Right cardiac atrium (tissue), 5 donors: ENCODE measurements around the gene PRIMA1. TPM values are rescaled to one million over a fixed set of nuclear protein-coding genes. Genes with fewer than 3 reads are reported as not detected.

Experiments used
- ATAC-seq, 2 donors: fragments of 200-7000 bp; cut with Tn5 transposase; one replicate each; pipeline versions ENCODE4 v1.8.0 to v1.9.1; 2020; ENCODE audit warnings: moderate library complexity in 2 of 2, mild to moderate bottlenecking in 1 of 2
- DNase-seq, 3 donors: peaks; one replicate each; pipeline ENCODE4 v3.0.0-alpha.2; 2020
- H3K27ac ChIP-seq: one replicate; pipeline ENCODE4 v1.5.1; 2013; ENCODE audit warnings: mild to moderate bottlenecking, low read length, control low read depth, moderate library complexity
- H3K27me3 ChIP-seq: one replicate; pipeline ENCODE4 v1.6.1; 2013; ENCODE audit not compliant: control insufficient read depth, insufficient read depth
- H3K4me1 ChIP-seq: one replicate; pipeline ENCODE4 v1.6.1; 2013; ENCODE audit warnings: low read length; ENCODE audit not compliant: control insufficient read depth, insufficient read depth
- H3K4me3 ChIP-seq: one replicate; pipeline ENCODE4 v1.5.1; 2013; ENCODE audit warnings: low read length, control low read depth
- H3K9me3 ChIP-seq: one replicate; pipeline ENCODE4 v1.6.1; 2013; ENCODE audit warnings: low read length; ENCODE audit not compliant: control insufficient read depth
- WGBS: extraction: QIAGEN DNeasy Blood & Tissue Kit; methylation state at CpG from one replicate; pipeline ENCODE4 v1.1.7; 2013; 5-methylcytosine and 5-hydroxymethylcytosine counted together
- intact Hi-C, 4 donors: fragments of 100-400 bp; cut with DNase I; formaldehyde crosslinking; loops; one replicate each; pipeline versions ENCODE4 v1.11.0 to v1.14.0; 2022 to 2023
- long read RNA-seq, 4 donors: library from polyadenylated mRNA; unstranded; transcript quantifications; one replicate each; pipeline ENCODE4 v2.0.0, GENCODE V29; 2020 to 2021
- polyA plus RNA-seq: library from polyadenylated mRNA; stranded (reverse); fragments of 200-250 nt; gene quantifications from one replicate; pipeline ENCODE4 v1.2.3, GENCODE V29; 2013
- total RNA-seq, 4 donors: library from RNA; stranded (reverse); fragmentation: NEBNext Ultra II Directional; extraction: Animal tissue kit (Norgen Biotek cat#: 25700); gene quantifications; one replicate each; pipeline ENCODE4 v1.2.1, GENCODE V29; 2021
- donor health status: healthy with polysubstance abuse.
- donor health status: DM: no; HTN: yes; CAD: no.
- donor health status: DM: no; HTN: no; CAD: no.
- donor health status: DM: no; HTN: yes; CAD: no; lungs with severe emphysema.
- donor health status: DM: yes; HTN: yes; CAD: no.

The PRIMA1 gene, protein sequence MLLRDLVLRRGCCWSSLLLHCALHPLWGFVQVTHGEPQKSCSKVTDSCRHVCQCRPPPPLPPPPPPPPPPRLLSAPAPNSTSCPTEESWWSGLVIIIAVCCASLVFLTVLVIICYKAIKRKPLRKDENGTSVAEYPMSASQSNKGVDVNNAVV
- total RNA-seq = 10 to 100 TPM in 2 of 4 donors, 1 to 10 TPM in 2; 6.1 to 11.7 (median 10.1) TPM
- polyA plus RNA-seq = 5.9 TPM
- long read RNA-seq, donor 1, partial matches to known transcripts = 0 of 11 reads
- long read RNA-seq, donor 1, other reads (novel, unspliced or antisense) = 11 of 11 reads
- long read RNA-seq, donor 2, partial matches to known transcripts = 0 of 4 reads
- long read RNA-seq, donor 2, other reads (novel, unspliced or antisense) = 4 of 4 reads
- long read RNA-seq, donor 3, partial matches to known transcripts = 0 of 1 reads
- long read RNA-seq, donor 3, other reads (novel, unspliced or antisense) = 1 of 1 reads
- long read RNA-seq, donor 4, partial matches to known transcripts = 0 of 2 reads
- long read RNA-seq, donor 4, other reads (novel, unspliced or antisense) = 2 of 2 reads

DNA sequence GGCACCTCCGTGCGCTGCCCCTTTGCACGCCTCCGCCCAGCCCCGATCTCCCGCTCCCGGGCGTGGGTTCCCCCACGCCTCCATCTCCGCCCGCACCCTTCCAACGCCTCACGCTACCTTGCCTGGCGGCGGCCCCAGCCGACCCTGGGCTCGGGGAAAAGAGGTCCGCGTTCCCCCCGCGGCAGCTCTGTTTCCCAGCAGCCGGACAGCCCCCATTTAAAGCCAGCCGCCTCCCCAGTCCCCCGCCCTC is at the start of gene PRIMA1:
Gene PRIMA1, minus strand, starts transcription at position 193 of the 250 bp plus-strand sequence. CDS start 767 bp downstream, outside the sequence.
- H3K27me3 ChIP-seq = no peaks in the 10 kb centered on the region
- peak within 1 kb of the TSS; percentile 56 for H3K4me3 ChIP-seq
- ATAC-seq = peak in 1 of 2 donors; percentile 24
- no peaks in the 10 kb centered on the region for H3K9me3 ChIP-seq
- H3K27ac ChIP-seq = peak within 1 kb of the TSS; percentile 70
- no peak for DNase-seq
- intact Hi-C loops = loop anchor here in 3 of 4 donors (2.0 to 5.0 kb wide), 2 partner anchors 131 to 133 kb away; no protein-coding TSS in a partner anchor
- H3K4me1 ChIP-seq = no peaks in the 10 kb centered on the region
- WGBS = 2% methylated on average over 24 of the region's 24 CpGs

DNA sequence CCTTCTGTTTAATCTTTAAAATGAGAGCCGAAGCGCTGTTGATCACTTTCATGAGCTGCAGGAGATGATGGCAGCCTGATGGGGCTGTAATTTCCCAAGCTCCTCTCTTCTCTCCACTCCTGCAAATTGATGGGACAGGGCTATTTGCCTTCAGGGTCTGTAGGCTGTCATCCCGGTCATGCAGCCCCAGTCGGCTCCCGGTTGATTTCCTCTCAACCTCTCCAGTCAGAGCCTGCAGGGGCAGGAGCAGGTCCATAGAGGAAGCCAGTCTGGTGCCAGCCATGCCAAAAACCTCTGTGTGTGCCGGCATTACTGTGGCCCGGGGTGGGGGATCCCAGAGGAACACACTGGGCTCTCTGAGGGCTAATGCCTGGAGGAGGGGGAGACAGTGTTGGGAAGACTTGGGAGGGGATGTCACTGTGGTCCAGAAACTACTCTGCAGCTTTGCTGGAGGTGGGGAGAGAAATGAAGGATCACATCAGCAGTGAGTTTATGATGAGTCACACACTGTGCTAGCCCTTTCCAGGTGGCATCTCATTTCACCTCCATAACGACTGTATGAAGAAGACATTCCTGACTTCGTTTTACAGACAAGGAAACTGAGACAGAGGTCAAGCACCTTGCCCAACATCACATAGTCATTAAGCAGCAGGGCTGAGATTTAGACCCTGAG is 46.5 kb upstream of the PRIMA1 start:
- Histone ChIP-seq H3K27me3 (no peaks in the 10 kb centered on the region), H3K27ac (no peak overlapping the region), H3K9me3 (no peaks in the 10 kb centered on the region), H3K4me1 (no peaks in the 10 kb centered on the region), H3K4me3 (no peak overlapping the region)
- ATAC-seq = no peak
- no peak for DNase-seq
- 75% methylated on average over 9 of the region's 9 CpGs for WGBS
- intact Hi-C loops = no loop called here

DNA sequence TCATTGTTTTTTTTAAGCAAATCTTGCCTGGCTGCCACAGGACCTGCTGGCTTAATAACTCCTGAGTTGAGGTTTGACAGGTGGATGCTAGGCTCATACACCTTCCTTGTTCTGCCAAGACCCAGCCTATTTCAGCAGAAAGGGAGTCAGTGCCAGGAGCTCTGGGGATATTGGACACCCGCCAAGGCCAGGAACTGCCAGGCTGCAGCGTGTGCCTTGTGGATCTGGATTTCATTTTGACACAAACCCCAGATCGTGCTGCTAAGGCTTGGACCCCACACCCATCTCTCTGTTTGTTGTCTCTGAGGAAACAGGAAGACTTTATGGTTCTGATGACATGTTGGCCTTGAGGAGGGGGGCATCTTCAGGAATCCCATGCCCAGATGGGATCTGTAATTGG is 44.4 kb upstream of the PRIMA1 start:
- H3K9me3 ChIP-seq = no peaks in the 10 kb centered on the region
- no peaks in the 10 kb centered on the region for H3K27me3 ChIP-seq
- no peak overlapping the region for H3K27ac ChIP-seq
- H3K4me3 ChIP-seq = no peak overlapping the region
- ATAC-seq (peak in 1 of 2 donors; percentile 53), DNase-seq (peak; percentile 30 to 66 (median 63))
- WGBS = 21% methylated on average over 3 of the region's 3 CpGs
- intact Hi-C loops = no loop called here
- no peaks in the 10 kb centered on the region for H3K4me1 ChIP-seq

DNA sequence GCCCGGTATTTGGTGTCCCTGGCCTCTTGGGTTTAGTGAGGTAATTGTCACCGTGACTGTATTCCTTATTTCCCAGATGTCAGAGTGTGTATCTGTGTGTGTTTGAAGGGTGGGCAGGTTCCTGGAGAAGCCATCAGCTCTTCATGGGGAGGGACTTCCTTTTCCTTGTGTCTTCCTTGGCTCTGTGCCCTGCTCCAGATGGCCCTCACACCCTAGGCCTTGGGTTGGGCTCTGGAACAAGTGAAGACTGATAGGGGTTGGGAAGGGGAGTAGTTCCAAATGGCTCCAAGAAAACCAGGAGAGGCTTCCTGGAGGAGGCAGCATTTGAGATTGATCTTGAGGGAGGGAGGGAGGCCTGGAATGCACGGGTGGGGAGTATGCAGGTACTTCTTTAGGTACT is 43.8 kb upstream of the PRIMA1 start:
- DNase-seq (no peak), ATAC-seq (no peak)
- no peaks in the 10 kb centered on the region for H3K4me1 ChIP-seq
- intact Hi-C loops = no loop called here
- no peak overlapping the region for H3K4me3 ChIP-seq
- no peaks in the 10 kb centered on the region for H3K27me3 ChIP-seq
- H3K9me3 ChIP-seq = no peaks in the 10 kb centered on the region
- WGBS = 70% methylated on average over 3 of the region's 3 CpGs
- no peak overlapping the region for H3K27ac ChIP-seq

DNA sequence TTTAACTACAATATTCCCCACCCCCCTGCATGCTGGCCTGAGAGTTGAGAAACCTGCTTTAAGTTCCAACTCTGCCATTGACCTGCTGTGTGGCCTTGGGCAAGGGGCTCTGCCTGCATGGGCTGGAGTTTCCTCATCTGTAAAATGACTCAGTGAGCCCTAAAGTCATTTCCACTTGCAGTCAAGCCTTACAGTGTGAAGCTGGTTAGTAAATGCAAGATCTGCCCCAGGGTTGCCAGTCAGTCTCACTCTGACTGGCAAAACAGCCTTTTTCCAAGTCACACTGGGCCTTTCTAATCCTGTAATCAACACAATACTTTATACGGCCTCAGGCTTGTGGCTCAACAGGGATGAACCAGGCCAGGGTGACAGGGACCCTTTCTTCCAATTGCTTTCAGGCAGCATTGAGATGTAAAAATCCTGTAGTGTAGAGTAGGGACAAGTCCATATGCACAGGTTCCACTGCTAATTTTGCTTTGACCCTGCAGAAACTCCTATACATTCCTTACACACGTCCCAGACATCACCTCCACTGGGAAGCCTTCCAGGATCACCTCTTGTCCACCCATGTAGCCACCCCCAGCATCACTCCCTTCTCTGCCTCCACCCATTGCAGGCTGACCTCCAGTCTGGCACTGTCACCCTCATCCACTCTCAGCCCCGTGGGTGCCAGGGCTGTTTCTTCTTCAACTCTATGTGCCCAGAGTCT is 42.6 kb upstream of the PRIMA1 start:
- H3K9me3 ChIP-seq = no peaks in the 10 kb centered on the region
- intact Hi-C loops = no loop called here
- no peaks in the 10 kb centered on the region for H3K4me1 ChIP-seq
- DNase-seq (no peak), ATAC-seq (no peak)
- H3K4me3 ChIP-seq = no peak overlapping the region
- 72% methylated on average over 3 of the region's 3 CpGs for WGBS
- H3K27ac ChIP-seq = no peak overlapping the region
- H3K27me3 ChIP-seq = no peaks in the 10 kb centered on the region

DNA sequence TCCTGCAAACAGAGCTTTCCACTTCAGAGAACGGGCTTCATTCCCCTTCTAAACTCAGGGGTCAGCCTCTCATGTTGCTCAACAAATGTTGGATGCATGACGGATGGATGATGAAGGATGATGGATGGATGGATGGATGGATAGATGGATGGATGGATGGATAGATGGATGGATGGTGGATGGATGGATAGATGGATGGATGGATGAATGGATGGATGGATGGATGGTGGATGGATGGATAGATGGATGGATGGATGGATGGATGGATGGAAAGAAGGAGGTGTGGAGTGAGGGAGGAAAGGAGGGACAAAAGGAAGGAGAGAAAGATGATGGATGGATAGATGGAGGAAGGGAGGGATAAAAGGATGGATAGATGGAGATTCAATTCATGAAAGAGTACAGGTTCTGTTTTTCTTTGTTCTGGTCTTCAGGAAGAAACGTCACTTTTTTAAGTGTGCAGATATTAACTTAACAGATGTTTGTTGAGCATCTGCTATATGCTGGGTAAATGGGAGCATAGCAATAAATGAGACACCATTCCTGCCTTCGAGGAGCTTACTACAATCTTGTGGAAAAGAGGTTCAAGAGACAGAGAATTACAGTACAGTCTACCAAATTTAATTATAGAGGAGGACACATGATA is 41.7 kb upstream of the PRIMA1 start:
- intact Hi-C loops = no loop called here
- DNase-seq = no peak
- H3K4me3 ChIP-seq = no peak overlapping the region
- no peak overlapping the region for H3K27ac ChIP-seq
- no peaks in the 10 kb centered on the region for H3K27me3 ChIP-seq
- WGBS = 67% methylated on average over 4 of the region's 4 CpGs
- ATAC-seq = no peak
- H3K4me1 ChIP-seq = no peaks in the 10 kb centered on the region
- H3K9me3 ChIP-seq = no peaks in the 10 kb centered on the region

DNA sequence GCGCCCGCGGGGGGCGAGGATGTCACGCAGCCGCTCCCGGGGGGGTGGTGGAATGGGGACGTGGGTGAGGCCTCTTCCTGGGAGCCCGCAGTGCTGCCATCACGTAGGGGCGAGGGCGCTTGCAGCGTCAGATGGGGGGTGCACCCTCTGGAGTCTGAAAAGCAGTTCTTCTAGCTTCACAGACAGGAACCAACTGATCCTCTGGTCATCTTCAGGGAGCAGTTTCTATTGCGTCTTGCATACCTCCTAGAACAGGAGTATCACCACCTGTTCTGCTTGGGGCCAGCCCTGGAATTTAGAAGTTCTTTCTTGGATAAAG is 36.9 kb upstream of the PRIMA1 start:
- Histone ChIP-seq H3K27ac (no peak overlapping the region), H3K9me3 (no peaks in the 10 kb centered on the region), H3K27me3 (no peaks in the 10 kb centered on the region), H3K4me1 (no peaks in the 10 kb centered on the region), H3K4me3 (no peak overlapping the region)
- intact Hi-C loops = no loop called here
- ATAC-seq = no peak
- no peak for DNase-seq
- WGBS = 41% methylated on average over 14 of the region's 14 CpGs

DNA sequence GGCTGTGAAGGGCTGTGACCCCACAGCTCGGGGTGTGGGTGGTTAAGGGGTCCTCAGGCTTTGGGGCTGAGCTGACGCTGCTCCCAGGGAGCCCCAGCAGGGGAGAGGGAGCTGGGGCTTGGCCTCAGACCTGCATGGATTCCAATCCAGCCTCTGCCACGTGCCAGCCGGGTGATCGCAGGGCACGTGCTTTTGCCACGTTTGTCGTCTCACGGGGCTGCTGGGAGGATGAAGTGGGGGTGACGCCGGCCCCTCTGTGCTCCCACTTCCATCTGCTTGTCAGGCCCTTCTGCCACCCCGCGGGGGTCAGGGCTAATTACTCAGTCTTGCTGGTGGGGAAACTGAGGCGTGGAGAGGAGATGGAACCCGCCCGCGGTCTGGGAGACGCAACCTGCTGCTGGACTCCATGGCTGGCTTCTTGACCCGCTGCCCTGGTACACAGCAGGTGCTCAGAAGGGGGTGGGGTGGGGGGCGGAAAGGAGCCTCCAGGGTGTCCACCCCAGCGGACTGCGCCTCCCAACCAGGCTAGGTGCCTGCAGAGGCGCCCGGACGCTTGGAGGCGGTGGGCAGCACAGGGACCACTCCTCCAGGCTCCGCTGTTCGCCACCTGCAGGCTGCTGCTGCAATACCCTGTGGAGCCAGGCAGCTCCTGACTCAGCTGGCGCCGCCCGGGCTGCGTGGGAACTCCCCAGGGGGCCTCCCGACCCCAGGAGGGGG is 36.4 kb upstream of the PRIMA1 start:
- WGBS = 69% methylated on average over 33 of the region's 33 CpGs
- Histone ChIP-seq H3K4me1 (no peaks in the 10 kb centered on the region), H3K9me3 (no peaks in the 10 kb centered on the region), H3K4me3 (no peak overlapping the region), H3K27ac (no peak overlapping the region), H3K27me3 (no peaks in the 10 kb centered on the region)
- ATAC-seq (no peak), DNase-seq (peak in 1 of 3 donors; percentile 46)
- intact Hi-C loops = no loop called here

DNA sequence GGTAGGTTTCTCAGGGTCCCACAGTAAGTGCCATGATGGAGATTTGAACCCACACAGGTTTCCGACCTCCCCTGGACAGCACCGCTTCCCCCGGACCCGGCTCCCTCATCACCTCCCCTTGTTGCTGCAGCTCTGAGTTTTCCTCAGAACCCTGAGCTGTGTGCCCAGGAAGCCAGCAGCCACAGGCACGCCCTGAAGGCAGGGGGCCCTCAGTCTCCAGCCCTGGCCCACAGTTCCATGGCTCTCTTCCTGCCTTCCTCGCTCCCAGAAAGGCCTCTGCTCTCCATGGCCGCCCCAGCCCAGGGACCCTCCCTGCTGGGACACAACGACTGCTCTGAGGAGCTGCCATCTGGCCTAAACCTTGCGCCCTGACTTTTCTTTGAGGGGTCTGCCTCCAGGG is 35.8 kb upstream of the PRIMA1 start:
- DNase-seq (no peak), ATAC-seq (peak in 1 of 2 donors; percentile 14)
- no peaks in the 10 kb centered on the region for H3K4me1 ChIP-seq
- WGBS = 66% methylated on average over 9 of the region's 9 CpGs
- no peak overlapping the region for H3K27ac ChIP-seq
- H3K9me3 ChIP-seq = no peaks in the 10 kb centered on the region
- no peak overlapping the region for H3K4me3 ChIP-seq
- H3K27me3 ChIP-seq = no peaks in the 10 kb centered on the region
- intact Hi-C loops = no loop called here

DNA sequence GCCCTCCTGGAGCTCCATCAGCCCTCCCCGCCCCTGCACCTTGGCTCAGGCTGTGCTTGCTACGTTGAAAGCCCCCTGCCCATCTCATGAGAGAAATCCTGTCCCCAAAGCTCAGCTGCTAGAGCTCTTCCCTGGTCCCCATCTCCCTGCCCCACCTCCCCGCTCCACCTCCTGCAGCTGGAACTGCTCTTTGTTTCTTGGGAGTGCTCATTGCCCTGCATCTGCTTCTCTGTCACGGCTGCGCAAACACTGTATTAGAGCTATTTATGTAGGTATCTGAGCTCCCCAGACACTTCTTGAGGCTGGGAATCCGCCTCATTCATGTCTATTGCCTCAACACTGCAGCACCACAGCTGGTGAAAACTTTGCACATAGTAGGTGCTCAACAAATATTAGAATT is 32.8 kb upstream of the PRIMA1 start:
- H3K27ac ChIP-seq = no peak overlapping the region
- H3K9me3 ChIP-seq = no peaks in the 10 kb centered on the region
- H3K27me3 ChIP-seq = no peaks in the 10 kb centered on the region
- DNase-seq (no peak), ATAC-seq (no peak)
- intact Hi-C loops = no loop called here
- H3K4me3 ChIP-seq = no peak overlapping the region
- no peaks in the 10 kb centered on the region for H3K4me1 ChIP-seq
- 76% methylated on average over 6 of the region's 6 CpGs for WGBS
